GM18505 (cell line): ENCODE measurements around the gene AGR2.

Experiments used
- ATAC-seq: cut with Tn5 transposase; IDR thresholded peaks from one replicate; pipeline ENCODE4 v1.9.1; 2021; ENCODE audit not compliant: unreplicated experiment
- POLR2A ChIP-seq: IDR thresholded peaks from 4 replicates; pipeline ENCODE4 v1.6.1; 2011; ENCODE audit warnings: borderline replicate concordance; ENCODE audit not compliant: insufficient read depth, insufficient read length; ENCODE audit errors: extremely low read depth

AGR2 gene

DNA sequence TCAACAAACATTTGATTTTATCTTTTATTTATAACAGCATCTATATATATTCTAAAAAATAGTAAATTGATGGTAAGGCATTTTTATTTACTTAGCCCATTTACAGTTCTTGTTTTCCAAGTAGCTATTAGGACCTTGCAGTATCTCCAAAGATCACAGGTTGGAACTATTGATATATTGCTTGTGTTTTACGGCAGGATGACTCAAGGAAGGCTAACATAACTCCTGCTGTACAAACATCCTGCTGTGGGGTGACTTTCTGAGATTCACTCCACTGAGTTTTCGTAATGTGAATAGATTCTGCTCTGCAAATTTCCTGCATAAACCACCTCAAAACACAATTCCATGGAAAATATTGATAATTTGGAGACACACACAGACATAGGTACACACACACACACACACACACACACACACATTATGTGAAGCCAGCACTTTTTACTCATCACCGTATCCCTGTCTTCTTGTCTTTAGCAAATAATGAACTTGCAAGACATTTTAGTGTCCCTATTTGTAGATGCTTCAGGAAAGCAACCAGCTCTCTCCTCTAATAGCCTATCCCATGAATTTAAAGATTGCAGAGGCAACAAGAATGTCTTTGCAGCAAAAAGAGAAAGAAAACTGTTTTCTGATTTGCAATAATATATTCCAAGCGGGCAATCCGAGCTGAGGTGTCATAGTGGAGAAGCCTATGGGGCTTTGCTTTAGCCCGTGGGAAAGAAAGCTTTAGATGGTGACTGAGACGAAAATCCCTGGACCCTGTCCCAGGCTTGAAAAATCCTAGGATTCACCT, 722 bp downstream of the AGR2 start:
- no peak for ATAC-seq
- no peak for TF ChIP-seq POLR2A

GRCh38 chr7:16803125-16803524, 1.7 kb downstream of the AGR2 start:
- no peak for TF ChIP-seq POLR2A
- no peak for ATAC-seq

DNA sequence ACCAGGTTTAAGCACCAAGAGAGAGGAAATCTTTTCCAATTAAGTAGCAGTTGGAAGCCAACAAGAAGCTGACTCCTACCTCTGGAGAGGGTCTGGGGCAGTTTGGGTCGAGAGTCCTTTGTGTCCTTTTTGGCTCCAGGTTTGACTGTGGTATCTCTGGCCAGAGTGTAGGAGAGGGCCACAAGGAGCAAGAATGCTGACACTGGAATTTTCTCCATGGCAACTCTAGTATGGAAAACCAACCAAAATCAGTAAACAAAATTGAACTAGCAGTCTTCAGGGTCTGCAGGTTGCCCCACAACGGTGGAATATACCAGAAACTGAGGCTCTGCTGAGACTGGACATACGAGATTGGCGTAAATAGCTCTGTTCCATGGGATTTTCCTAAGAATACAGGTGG, 3.2 kb downstream of the AGR2 start:
- ATAC-seq: no peak
- no peak for TF ChIP-seq POLR2A

GRCh38 chr7:16801111-16801542, 3.7 kb downstream of the AGR2 start:
- no peak for TF ChIP-seq POLR2A
- peak; percentile 58 for ATAC-seq

DNA sequence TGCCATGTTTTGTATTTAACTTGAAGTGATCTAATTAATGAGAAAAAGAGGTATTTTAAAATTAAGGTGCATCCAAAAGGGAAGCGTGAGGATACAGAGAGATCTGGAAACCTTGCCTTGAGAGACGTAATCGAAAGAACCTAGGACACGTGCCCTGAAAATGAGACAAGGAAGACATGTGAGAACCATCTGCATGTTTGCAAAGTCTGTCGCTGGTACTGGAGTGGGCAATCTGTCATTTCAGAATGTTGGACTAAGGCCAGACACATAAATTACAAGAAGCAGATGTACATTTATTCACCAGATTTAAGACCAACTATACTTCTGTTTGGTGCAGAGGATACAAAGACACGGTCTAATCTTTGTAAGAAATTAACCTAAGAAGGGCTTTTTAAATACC, 9.2 kb downstream of the AGR2 start:
- no peak for TF ChIP-seq POLR2A
- no peak for ATAC-seq

GRCh38 chr7:16794986-16795385, 9.8 kb downstream of the AGR2 start:
- ATAC-seq: no peak
- no peak for TF ChIP-seq POLR2A

- TF ChIP-seq POLR2A: no peak
- ATAC-seq: no peak
These were observed 12.7 kb downstream of the AGR2 start for GRCh38 chr7:16791905-16792698.

DNA sequence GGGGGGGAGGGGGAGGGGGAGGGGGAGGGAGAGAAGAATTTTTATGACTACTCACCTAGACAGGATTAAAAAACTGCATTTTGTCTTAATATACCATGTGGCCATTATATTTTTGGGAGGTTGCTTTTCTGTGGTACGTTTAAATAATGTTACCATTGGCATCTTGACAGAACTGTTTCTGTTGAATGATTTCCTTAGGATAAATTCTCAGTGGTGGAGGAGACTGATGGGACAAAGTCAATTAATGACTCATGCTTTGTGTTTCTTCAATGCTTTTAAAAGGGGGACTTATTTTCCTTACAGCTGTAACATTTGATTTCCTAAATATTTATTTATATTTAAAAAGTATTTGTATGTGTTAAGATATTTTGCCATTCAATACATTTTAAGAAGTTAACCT, 13.7 kb downstream of the AGR2 start:
- ATAC-seq: no peak
- TF ChIP-seq POLR2A: no peak

DNA sequence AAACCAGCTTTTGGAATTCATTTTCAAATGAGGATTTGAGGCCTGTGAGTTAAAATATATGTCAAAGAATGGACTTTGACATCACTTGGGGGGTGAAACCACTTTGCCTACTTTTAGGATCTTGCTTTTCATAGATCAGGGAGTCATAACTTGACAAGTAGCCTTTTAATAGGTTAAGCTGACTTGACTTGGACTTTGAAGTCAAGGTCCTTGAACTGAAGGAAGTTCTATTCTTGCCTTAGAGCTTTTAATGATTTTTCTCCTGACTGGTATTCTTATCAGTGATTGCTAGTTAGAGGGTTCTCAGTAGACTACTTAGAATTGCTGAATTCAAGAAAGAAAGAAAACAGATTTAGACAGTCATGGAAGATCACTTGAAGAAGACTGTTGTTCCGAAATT, 17.7 kb downstream of the AGR2 start:
- no peak for ATAC-seq
- no peak for TF ChIP-seq POLR2A

- TF ChIP-seq POLR2A: no peak
- ATAC-seq: no peak
These were observed 18.5 kb downstream of the AGR2 start for GRCh38 chr7:16786257-16786656.

DNA sequence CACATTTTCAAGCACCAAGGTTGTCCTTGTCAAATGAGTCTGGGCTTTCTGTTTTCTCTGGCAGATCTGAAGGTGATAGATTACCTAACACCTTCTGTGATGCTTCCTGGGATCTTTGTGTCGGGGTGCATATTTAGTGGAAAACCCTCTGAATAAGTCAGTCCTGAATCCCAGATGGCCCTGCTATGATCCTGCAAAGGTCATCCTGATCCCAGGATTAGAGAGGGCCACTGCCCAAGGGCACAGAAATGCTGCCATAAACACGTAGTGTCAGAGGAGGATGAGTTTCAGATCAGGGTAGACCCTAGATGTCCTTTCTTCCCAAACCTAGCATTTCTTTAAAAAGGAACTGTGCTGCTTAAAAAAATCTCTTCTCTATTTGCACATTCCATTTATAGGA, 19.0 kb downstream of the AGR2 start:
- no peak for ATAC-seq

GRCh38 chr7:16785321-16785720, 19.5 kb downstream of the AGR2 start:
- no peak for ATAC-seq
- TF ChIP-seq POLR2A: no peak

More for the DNA sequence above, 19.0 kb downstream of the AGR2 start:
- no peak for TF ChIP-seq POLR2A

- TF ChIP-seq POLR2A: no peak
- ATAC-seq: no peak
These were observed 24.2 kb downstream of the AGR2 start for GRCh38 chr7:16780596-16780995.

DNA sequence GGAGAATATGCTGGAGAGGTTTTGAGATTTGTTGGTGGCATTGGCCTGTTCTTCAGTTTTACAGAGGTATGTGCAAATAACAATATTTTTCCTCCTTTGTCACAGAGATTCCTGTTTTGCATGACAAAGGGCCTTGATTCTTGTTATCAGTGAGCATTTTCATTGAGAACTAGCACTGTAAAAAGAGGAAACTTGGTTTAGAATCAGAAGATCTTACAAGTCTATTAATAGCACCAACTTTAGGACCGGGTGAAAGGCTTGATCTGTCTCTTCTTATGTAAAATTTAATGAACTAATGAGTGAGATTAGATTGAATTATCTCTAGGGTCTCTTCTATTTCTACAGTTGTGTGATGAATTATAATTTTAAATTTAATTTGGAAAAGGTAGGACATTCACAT, 25.7 kb downstream of the AGR2 start:
- ATAC-seq: no peak
- no peak for TF ChIP-seq POLR2A
